ENCODE measurements around the gene NCOA5. TPM values are rescaled to one million over a fixed set of nuclear protein-coding genes. Genes with fewer than 3 reads are reported as not detected.

NCOA5 gene
- polyA plus RNA-seq, 1 experiment, result 19.0 TPM

GRCh38 chr20:46060301-46060881 lies 29.4 kb downstream of the NCOA5 start:
- peaks cover 33% of the 10 kb centered on the region for H3K36me3 ChIP-seq (ENCODE audit: control insufficient read depth, insufficient read depth, low read length)
- CTCF ChIA-PET, result interaction anchor here (0.7 to 1.4 kb wide), 2 partner anchors 38 to 46 kb away, joined by 3 to 4 read pairs; no protein-coding TSS in a partner anchor
- no peak for TF ChIP-seq CTCF (IDR thresholded peaks at IDR 0.05; ENCODE audit: insufficient read depth, low read depth, low read length)
- H3K27me3 ChIP-seq (ENCODE audit: control insufficient read depth, insufficient read depth, low read length), result peaks cover 2% of the 10 kb centered on the region
- no peak overlapping the region for H3K4me3 ChIP-seq (ENCODE audit: low read depth, low read length)
- POLR2A ChIA-PET, result no interaction called here
- DNase-seq (ENCODE audit: low read depth), result no peak

GRCh38 chr20:46058599-46059281 lies 31.0 kb downstream of the NCOA5 start:
- no peak for TF ChIP-seq CTCF (IDR thresholded peaks at IDR 0.05; ENCODE audit: insufficient read depth, low read depth, low read length)
- CTCF ChIA-PET, result interaction anchor here (0.5 to 2.4 kb wide), 9 partner anchors 8 to 359 kb away, joined by 3 to 10 read pairs (median 4); no protein-coding TSS in a partner anchor
- DNase-seq (ENCODE audit: low read depth), result no peak
- H3K36me3 ChIP-seq (ENCODE audit: control insufficient read depth, insufficient read depth, low read length), result peaks cover 20% of the 10 kb centered on the region
- POLR2A ChIA-PET, result no interaction called here
- peaks cover 3% of the 10 kb centered on the region for H3K27me3 ChIP-seq (ENCODE audit: control insufficient read depth, insufficient read depth, low read length)
- H3K4me3 ChIP-seq (ENCODE audit: low read depth, low read length), result no peak overlapping the region

- H3K36me3 ChIP-seq (ENCODE audit: control insufficient read depth, insufficient read depth, low read length), result peaks cover 15% of the 10 kb centered on the region
- DNase-seq (ENCODE audit: low read depth), result no peak
- POLR2A ChIA-PET, result no interaction called here
- TF ChIP-seq CTCF (IDR thresholded peaks at IDR 0.05; ENCODE audit: insufficient read depth, low read depth, low read length), result peak; percentile 49; the same call in 1 of the 2 replicates
- H3K4me3 ChIP-seq (ENCODE audit: low read depth, low read length), result peak overlapping the region; percentile 14
- H3K27me3 ChIP-seq (ENCODE audit: control insufficient read depth, insufficient read depth, low read length), result peaks cover 3% of the 10 kb centered on the region
- CTCF ChIA-PET, result interaction anchor here (0.5 to 2.4 kb wide), 10 partner anchors 9 to 1371 kb away, joined by 3 to 10 read pairs (median 4); no protein-coding TSS in a partner anchor
Observed at GRCh38 chr20:46057856-46058598, 31.7 kb downstream of the NCOA5 start.

- Histone ChIP-seq H3K27me3 (ENCODE audit: control insufficient read depth, insufficient read depth, low read length) (peaks cover 3% of the 10 kb centered on the region), H3K4me3 (ENCODE audit: low read depth, low read length) (no peak overlapping the region), H3K36me3 (ENCODE audit: control insufficient read depth, insufficient read depth, low read length) (peaks cover 7% of the 10 kb centered on the region)
- ChIA-PET POLR2A (no interaction called here), CTCF (interaction anchor here (0.6 to 2.4 kb wide), 6 partner anchors 10 to 44 kb away, joined by 3 to 10 read pairs (median 5); no protein-coding TSS in a partner anchor)
- no peak for DNase-seq (ENCODE audit: low read depth)
- no peak for TF ChIP-seq CTCF (IDR thresholded peaks at IDR 0.05; ENCODE audit: insufficient read depth, low read depth, low read length)
Observed at GRCh38 chr20:46056970-46057855, 32.5 kb downstream of the NCOA5 start.

Measured in BJ (cell line).